H9 (cell line): ENCODE measurements around the gene TLX2. TPM values are rescaled to one million over a fixed set of nuclear protein-coding genes. Genes with fewer than 3 reads are reported as not detected.

Experiments
- DNase-seq: peaks from one replicate; pipeline ENCODE4 v3.0.0-alpha.2; 2017
- H2AFZ ChIP-seq: one replicate; pipeline ENCODE4 v1.6.1; 2013; ENCODE audit warnings: mild to moderate bottlenecking, low read length, control low read depth, moderate library complexity
- H2AK5ac ChIP-seq: 2 replicates; pipeline ENCODE4 v1.6.1; 2013; ENCODE audit warnings: low read length, control low read depth, mixed read lengths; ENCODE audit not compliant: insufficient read length
- H2BK120ac ChIP-seq: one replicate; pipeline ENCODE4 v1.6.1; 2013; ENCODE audit warnings: low read depth, mild to moderate bottlenecking, low read length, control low read depth, inconsistent platforms; ENCODE audit not compliant: poor library complexity, severe bottlenecking
- H2BK12ac ChIP-seq: 2 replicates; pipeline ENCODE4 v1.6.1; 2013; ENCODE audit warnings: low read length, control low read depth, mixed read lengths, low read depth; ENCODE audit not compliant: insufficient read length
- H2BK15ac ChIP-seq: 2 replicates; pipeline ENCODE4 v1.6.1; 2013; ENCODE audit warnings: low read depth, low read length, control low read depth
- H2BK20ac ChIP-seq: one replicate; pipeline ENCODE4 v1.6.1; 2013; ENCODE audit warnings: low read depth, mild to moderate bottlenecking, low read length, control low read depth, inconsistent platforms; ENCODE audit not compliant: poor library complexity, severe bottlenecking
- H2BK5ac ChIP-seq: 2 replicates; pipeline ENCODE4 v1.6.1; 2013; ENCODE audit warnings: low read length, control low read depth, mixed read lengths; ENCODE audit not compliant: insufficient read length
- H3K14ac ChIP-seq: 2 replicates; pipeline ENCODE4 v1.6.1; 2013; ENCODE audit warnings: low read length, control low read depth; ENCODE audit not compliant: insufficient read depth
- H3K18ac ChIP-seq: 2 replicates; pipeline ENCODE4 v1.6.1; 2013; ENCODE audit warnings: low read depth, mild to moderate bottlenecking, mixed read lengths, low read length, control low read depth; ENCODE audit not compliant: insufficient read length
- H3K23ac ChIP-seq: 2 replicates; pipeline ENCODE4 v1.6.1; 2013; ENCODE audit warnings: low read length, control low read depth, mixed read lengths, low read depth; ENCODE audit not compliant: insufficient read length
- H3K23me2 ChIP-seq: 2 replicates; pipeline ENCODE4 v1.6.1; 2013; ENCODE audit warnings: low read depth, mild to moderate bottlenecking, mixed read lengths, low read length, control low read depth; ENCODE audit not compliant: insufficient read length, poor library complexity, severe bottlenecking
- H3K27ac ChIP-seq: 2 replicates; pipeline ENCODE4 v1.5.1; 2013; ENCODE audit warnings: low read length, control low read depth, mixed read lengths, low read depth; ENCODE audit not compliant: insufficient read length
- H3K27me3 ChIP-seq: 2 replicates; pipeline ENCODE4 v1.6.1; 2013; ENCODE audit warnings: low read length, control low read depth, inconsistent platforms; ENCODE audit not compliant: insufficient read depth
- H3K4ac ChIP-seq: 2 replicates; pipeline ENCODE4 v1.6.1; 2013; ENCODE audit warnings: low read depth, mild to moderate bottlenecking, control low read depth, inconsistent platforms, low read length, moderate library complexity
- H3K4me1 ChIP-seq: 2 replicates; pipeline ENCODE4 v1.6.1; 2013; ENCODE audit warnings: low read length, control low read depth, inconsistent platforms; ENCODE audit not compliant: insufficient read depth
- H3K4me2 ChIP-seq: 2 replicates; pipeline ENCODE4 v1.6.1; 2013; ENCODE audit warnings: low read length, control low read depth, mixed read lengths; ENCODE audit not compliant: insufficient read length, insufficient read depth
- H3K56ac ChIP-seq: 2 replicates; pipeline ENCODE4 v1.6.1; 2013; ENCODE audit warnings: low read depth, mild to moderate bottlenecking, mixed read lengths, low read length, control low read depth; ENCODE audit not compliant: insufficient read length
- H3K79me1 ChIP-seq: 2 replicates; pipeline ENCODE4 v1.6.1; 2013; ENCODE audit warnings: low read depth, mild to moderate bottlenecking, moderate library complexity, low read length, control low read depth, inconsistent platforms; ENCODE audit not compliant: insufficient read depth, poor library complexity, severe bottlenecking
- H3K79me2 ChIP-seq: 2 replicates; pipeline ENCODE4 v1.6.1; 2013; ENCODE audit warnings: low read length, control low read depth, inconsistent platforms; ENCODE audit not compliant: insufficient read depth
- H3K9ac ChIP-seq: 2 replicates; pipeline ENCODE4 v1.6.1; 2013; ENCODE audit warnings: low read length, control low read depth, mixed read lengths; ENCODE audit not compliant: insufficient read length; ENCODE audit errors: extremely low read depth
- H3K9me3 ChIP-seq: one replicate; pipeline ENCODE4 v1.6.1; 2013; ENCODE audit warnings: low read depth, low read length, inconsistent platforms; ENCODE audit not compliant: control insufficient read depth
- H3T11ph ChIP-seq: one replicate; pipeline ENCODE4 v1.6.1; 2013; ENCODE audit warnings: mild to moderate bottlenecking, low read length, control low read depth, inconsistent platforms
- H4K20me1 ChIP-seq: one replicate; pipeline ENCODE4 v1.6.1; 2013; ENCODE audit not compliant: control insufficient read depth, insufficient read length, insufficient read depth
- H4K5ac ChIP-seq: 2 replicates; pipeline ENCODE4 v1.6.1; 2013; ENCODE audit warnings: low read depth, mild to moderate bottlenecking, mixed read lengths, low read length, control low read depth; ENCODE audit not compliant: insufficient read length
- H4K8ac ChIP-seq: replicated peaks from 2 replicates; pipeline ENCODE4 v1.6.1; 2013; ENCODE audit warnings: low read length, control low read depth, mixed read lengths, low read depth; ENCODE audit not compliant: insufficient read length
- H4K91ac ChIP-seq: 2 replicates; pipeline ENCODE4 v1.6.1; 2013; ENCODE audit warnings: low read depth, mild to moderate bottlenecking, moderate library complexity, mixed read lengths, low read length, control low read depth; ENCODE audit not compliant: insufficient read length
- H3K27ac Mint-ChIP-seq, 3 experiments: 2 replicates in 2 of 3; 3 replicates in 1 of 3; pipeline ENCODE4 v1.8.0; 2020 to 2021; ENCODE audit warnings: mixed read lengths in 3 of 3, mild to moderate bottlenecking in 1 of 3, moderate library complexity in 1 of 3
- H3K27me3 Mint-ChIP-seq: 2 replicates; pipeline ENCODE4 v1.8.0; 2021; ENCODE audit warnings: low read depth, mild to moderate bottlenecking, moderate library complexity, mixed read lengths
- H3K36me3 Mint-ChIP-seq, 3 experiments: 2 replicates in 2 of 3; 3 replicates in 1 of 3; pipeline ENCODE4 v1.8.0; 2020 to 2021; ENCODE audit warnings: low read depth in 3 of 3, mixed read lengths in 3 of 3; ENCODE audit not compliant: insufficient read depth in 1 of 3
- H3K4me1 Mint-ChIP-seq, 2 experiments: 2 replicates each; pipeline ENCODE4 v1.8.0; 2020; ENCODE audit warnings: mixed read lengths in 2 of 2
- H3K4me3 Mint-ChIP-seq, 2 experiments: 2 replicates in 1 of 2; 3 replicates in 1 of 2; pipeline ENCODE4 v1.8.0; 2020 to 2021; ENCODE audit warnings: mild to moderate bottlenecking in 2 of 2, mixed read lengths in 2 of 2, moderate library complexity in 1 of 2
- H3K9me3 Mint-ChIP-seq, 2 experiments: 2 replicates in 1 of 2; 3 replicates in 1 of 2; pipeline ENCODE4 v1.8.0; 2020; ENCODE audit warnings: mild to moderate bottlenecking in 2 of 2, mixed read lengths in 2 of 2, moderate library complexity in 1 of 2
- CTCF ChIP-seq: fragments of 200-600 bp; sonication (generic); conservative IDR thresholded peaks from 3 replicates; pipeline ENCODE4 v1.8.0; 2021; ENCODE audit warnings: antibody characterized with exemption, mild to moderate bottlenecking
- WGBS: extraction: QIAGEN DNeasy Blood & Tissue Kit; methylation state at CpG from one replicate; pipeline ENCODE4 v1.1.7; 2013; ENCODE audit warnings: missing lambda C conversion rate, low lambda C conversion rate, mixed read lengths; ENCODE audit not compliant: insufficient read length; ENCODE audit errors: extremely low coverage; 5-methylcytosine and 5-hydroxymethylcytosine counted together
- total RNA-seq: library from RNA; stranded (reverse); gene quantifications from 2 replicates; pipeline ENCODE4 v1.2.1, GENCODE V29; 2021

Gene TLX2
- total RNA-seq, 1 experiment from 2014 or later: 0.20 TPM

- DNase-seq: no peak
- H3K27ac Mint-ChIP-seq: no peak overlapping the region
- no peak overlapping the region for H2BK120ac ChIP-seq
- H3K36me3 Mint-ChIP-seq: peaks cover 0 to 24% (median 16%) of the 10 kb centered on the region in 3 experiments; a peak in 5 of 7 replicates
- no peak overlapping the region for H2AK5ac ChIP-seq
- H3K9me3 Mint-ChIP-seq: no peaks in the 10 kb centered on the region
- no peak overlapping the region for H3K9ac ChIP-seq
- TF ChIP-seq CTCF: no peak
- H4K91ac ChIP-seq: no peak overlapping the region
- no peak overlapping the region for H2BK5ac ChIP-seq
- no peak overlapping the region for H4K5ac ChIP-seq
- WGBS: no CpG with 5 or more reads among the region's 4 CpGs
- no peak overlapping the region for H2BK12ac ChIP-seq
- no peak overlapping the region for H3K4me2 ChIP-seq
- no peak overlapping the region for H2BK20ac ChIP-seq
- H3K14ac ChIP-seq: no peak overlapping the region
- H3K79me1 ChIP-seq: no peaks in the 10 kb centered on the region
- no peaks in the 10 kb centered on the region for H3K9me3 ChIP-seq
- no peak overlapping the region for H3K56ac ChIP-seq
- no peak overlapping the region for H3K18ac ChIP-seq
- no peak overlapping the region for H3K23ac ChIP-seq
- no peak overlapping the region for H3K4ac ChIP-seq
- H3K4me3 Mint-ChIP-seq: no peak overlapping the region
- no peaks in the 10 kb centered on the region for H4K20me1 ChIP-seq
- no peak overlapping the region for H3T11ph ChIP-seq
- H4K8ac ChIP-seq: no peak overlapping the region
- H2BK15ac ChIP-seq: no peak overlapping the region
- no peaks in the 10 kb centered on the region for H3K79me2 ChIP-seq
- H3K27me3 ChIP-seq: no peaks in the 10 kb centered on the region
- H3K4me1 Mint-ChIP-seq: peaks cover 3 to 9% of the 10 kb centered on the region in 2 experiments; a peak in 1 of 4 replicates
- no peaks in the 10 kb centered on the region for H3K4me1 ChIP-seq
- H3K23me2 ChIP-seq: no peaks in the 10 kb centered on the region
- H3K27ac ChIP-seq: no peak overlapping the region
- H2AFZ ChIP-seq: no peak overlapping the region
- no peaks in the 10 kb centered on the region for H3K27me3 Mint-ChIP-seq
Measured at GRCh38 chr2:74537140-74537539, 22.9 kb downstream of the TLX2 start.
